Activated gamma-delta T cell (primary cell): ENCODE measurements around the gene CCDC80.

Experiments
- DNase-seq: peaks from one replicate; lab custom pipeline; 2025; lab: John Stamatoyannopoulos, UW

The CCDC80 gene

GRCh38 chr3:112633757-112634156 lies 7.2 kb downstream of the CCDC80 start:
- DNase-seq: no peak

GRCh38 chr3:112633191-112633590 lies 7.8 kb downstream of the CCDC80 start:
- DNase-seq: no peak

- no peak for DNase-seq
Observed at GRCh38 chr3:112632596-112632995, 8.3 kb downstream of the CCDC80 start.

- no peak for DNase-seq
Observed at GRCh38 chr3:112631257-112631656, 9.7 kb downstream of the CCDC80 start.

- DNase-seq: no peak
Observed at GRCh38 chr3:112629425-112629824, 11.5 kb downstream of the CCDC80 start.

GRCh38 chr3:112627919-112628466 lies 12.9 kb downstream of the CCDC80 start:
- DNase-seq: no peak

GRCh38 chr3:112627419-112627818 lies 13.5 kb downstream of the CCDC80 start:
- DNase-seq: no peak

- DNase-seq: no peak
Observed at GRCh38 chr3:112623717-112624116, 17.2 kb downstream of the CCDC80 start.

- no peak for DNase-seq
Observed at GRCh38 chr3:112623213-112623612, 17.7 kb downstream of the CCDC80 start.

GRCh38 chr3:112619295-112619694 lies 21.6 kb downstream of the CCDC80 start:
- no peak for DNase-seq

- DNase-seq: no peak
Observed at GRCh38 chr3:112617285-112617684, 23.7 kb downstream of the CCDC80 start.

GRCh38 chr3:112615989-112616731 lies 24.8 kb downstream of the CCDC80 start:
- DNase-seq: no peak

GRCh38 chr3:112611752-112612515 lies 29.0 kb downstream of the CCDC80 start:
- no peak for DNase-seq

- DNase-seq: no peak
Observed at GRCh38 chr3:112610121-112610520, 30.8 kb downstream of the CCDC80 start.

GRCh38 chr3:112607863-112608262 lies 33.1 kb downstream of the CCDC80 start:
- DNase-seq: no peak

- DNase-seq: no peak
Observed at GRCh38 chr3:112606098-112606497, 34.8 kb downstream of the CCDC80 start.

GRCh38 chr3:112605285-112605684 lies 35.7 kb downstream of the CCDC80 start:
- no peak for DNase-seq

GRCh38 chr3:112604536-112604935 lies 36.4 kb downstream of the CCDC80 start:
- no peak for DNase-seq

- no peak for DNase-seq
Observed at GRCh38 chr3:112602217-112602838, 38.6 kb downstream of the CCDC80 start.

- DNase-seq: no peak
Observed at GRCh38 chr3:112598731-112599130, 42.2 kb downstream of the CCDC80 start.

GRCh38 chr3:112597945-112598344 lies 43.0 kb downstream of the CCDC80 start:
- no peak for DNase-seq

- no peak for DNase-seq
Observed at GRCh38 chr3:112594856-112595255, 46.1 kb downstream of the CCDC80 start.

GRCh38 chr3:112593258-112593657 lies 47.7 kb downstream of the CCDC80 start:
- DNase-seq: no peak
